Iris pigment epithelial cell (primary cell): Measurements from ENCODE around the gene CMIP.

Experiments
- DNase-seq: peaks from one replicate; pipeline ENCODE4 v3.0.0-alpha.2; 2011; ENCODE audit warnings: low read depth

The CMIP gene

DNA sequence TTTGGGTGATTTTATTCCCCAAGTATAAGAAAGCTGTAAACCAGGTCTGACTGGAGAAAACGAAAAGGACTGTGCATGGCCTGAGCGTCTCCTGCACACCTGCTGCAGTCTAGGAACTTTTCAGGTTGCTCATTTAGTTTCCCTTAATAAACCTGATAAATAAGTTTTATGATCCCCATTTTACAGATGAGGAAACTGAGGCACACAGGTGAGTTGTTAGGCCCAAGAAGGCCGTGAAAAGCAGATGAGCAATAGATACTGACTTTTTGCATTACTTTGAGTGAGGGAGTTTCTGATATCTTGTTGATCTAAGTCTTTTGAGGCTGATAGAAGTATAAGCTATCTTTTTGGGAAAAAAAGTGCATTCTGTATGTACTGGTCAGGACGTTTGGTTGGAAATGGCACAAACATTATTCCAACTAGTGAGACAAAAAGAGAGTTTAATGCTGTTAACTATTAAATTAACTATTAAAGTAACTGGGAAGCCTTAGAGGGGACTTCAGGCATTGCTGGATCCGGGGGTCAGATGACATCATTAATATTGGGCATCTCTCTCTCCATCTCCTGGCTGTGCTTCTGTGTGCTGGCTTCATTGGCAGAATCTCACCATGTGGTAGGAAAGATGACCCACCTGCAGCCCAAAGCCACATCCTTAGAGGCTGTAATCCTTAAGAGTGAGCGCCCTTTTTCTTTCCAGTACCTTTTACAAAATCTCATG is 163.4 kb downstream of the CMIP start:
- DNase-seq = no peak

DNA sequence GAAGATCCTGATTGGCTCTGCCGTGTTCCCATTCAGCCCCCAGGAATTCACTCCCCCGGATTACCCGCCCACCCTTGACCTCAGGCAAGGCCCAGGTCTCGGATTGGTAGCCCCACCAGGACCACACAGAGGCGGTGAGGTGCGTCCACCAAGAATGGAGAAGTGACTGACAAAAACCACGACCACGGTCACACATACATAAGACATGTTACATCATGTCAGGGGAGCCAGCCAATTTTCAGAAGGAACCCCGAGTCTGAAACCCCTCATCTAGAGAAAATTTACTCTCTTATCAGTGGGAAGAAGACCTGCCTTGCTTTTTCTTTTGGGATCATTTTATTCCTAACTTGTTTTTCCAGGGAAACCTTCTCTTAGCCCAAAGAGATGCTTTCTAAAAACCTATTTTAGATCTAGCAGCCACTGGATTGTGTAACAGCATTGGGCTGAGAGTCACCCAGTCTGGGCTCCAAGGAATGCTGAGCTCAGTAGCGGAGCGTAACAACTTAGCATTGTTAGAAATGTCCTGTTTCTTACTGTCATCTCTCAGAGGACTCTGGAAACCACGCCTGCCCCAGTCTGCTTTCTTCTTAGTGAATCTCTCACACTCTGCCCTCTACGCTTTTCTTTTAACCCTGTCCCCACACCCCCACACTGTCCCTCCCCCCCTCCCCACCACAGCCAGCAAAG is 164.1 kb downstream of the CMIP start:
- DNase-seq = peak; percentile 74

DNA sequence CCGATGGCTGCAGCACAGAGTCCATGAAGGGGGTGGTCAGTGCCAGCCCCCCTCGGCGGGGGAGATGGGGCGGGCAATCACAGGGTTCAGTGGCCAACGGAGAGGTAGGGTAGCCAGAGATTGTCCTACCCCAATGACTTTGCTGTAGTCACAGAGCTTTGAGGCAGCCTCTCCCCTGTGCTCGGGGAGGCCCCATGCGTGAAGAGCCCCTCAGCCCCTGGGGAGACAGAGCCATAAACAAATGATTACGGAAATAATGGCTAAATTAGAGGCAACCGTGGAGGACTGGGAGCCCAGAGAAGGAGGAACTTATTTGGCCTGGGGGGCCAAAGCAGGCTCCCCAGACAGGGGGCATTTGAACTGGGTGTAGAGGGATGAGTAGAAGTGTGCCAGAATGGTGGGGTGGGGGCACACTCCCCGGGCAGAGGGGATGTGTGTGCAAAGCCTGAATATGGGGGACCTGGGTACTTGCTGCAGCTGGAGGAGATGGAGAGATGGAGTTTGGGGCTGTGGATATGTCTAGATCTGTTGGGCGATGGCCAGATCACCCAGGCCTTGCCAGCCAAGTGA is 164.8 kb downstream of the CMIP start:
- DNase-seq = no peak

DNA sequence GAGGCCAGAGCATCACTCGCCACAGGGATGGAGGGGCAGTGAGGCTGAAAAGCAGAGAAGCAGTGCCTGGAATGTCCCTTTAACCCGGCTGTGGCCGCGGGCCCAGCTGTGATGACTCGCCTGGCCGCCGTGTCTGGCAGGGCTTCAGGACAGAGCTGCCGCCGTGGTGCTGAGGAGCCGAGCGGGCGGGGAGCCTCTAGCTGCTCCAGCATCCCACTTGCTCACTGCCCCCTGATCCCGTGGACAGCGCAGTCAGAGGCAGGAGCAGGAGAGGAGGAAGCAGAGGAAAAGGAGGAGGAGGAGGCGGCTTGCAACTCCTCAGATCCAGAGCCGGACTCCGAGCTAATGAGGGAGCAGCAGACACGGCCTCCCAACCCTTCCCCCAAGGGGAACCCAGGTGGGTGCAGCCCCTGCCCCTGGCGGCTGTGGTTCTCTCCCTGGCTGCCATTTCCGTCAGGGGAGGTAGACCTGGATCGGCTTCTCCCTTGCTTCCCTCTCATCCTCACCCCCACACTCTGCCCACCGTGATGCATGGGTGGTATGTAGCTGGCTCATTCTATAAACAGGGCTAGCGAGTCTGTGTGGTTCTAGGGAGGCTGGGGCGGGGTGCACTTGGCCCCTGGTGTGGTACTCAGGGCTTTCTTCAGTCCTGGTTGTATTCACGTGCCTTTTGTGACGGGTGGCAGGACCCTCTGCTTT is 165.7 kb downstream of the CMIP start:
- peak; percentile 66 for DNase-seq

DNA sequence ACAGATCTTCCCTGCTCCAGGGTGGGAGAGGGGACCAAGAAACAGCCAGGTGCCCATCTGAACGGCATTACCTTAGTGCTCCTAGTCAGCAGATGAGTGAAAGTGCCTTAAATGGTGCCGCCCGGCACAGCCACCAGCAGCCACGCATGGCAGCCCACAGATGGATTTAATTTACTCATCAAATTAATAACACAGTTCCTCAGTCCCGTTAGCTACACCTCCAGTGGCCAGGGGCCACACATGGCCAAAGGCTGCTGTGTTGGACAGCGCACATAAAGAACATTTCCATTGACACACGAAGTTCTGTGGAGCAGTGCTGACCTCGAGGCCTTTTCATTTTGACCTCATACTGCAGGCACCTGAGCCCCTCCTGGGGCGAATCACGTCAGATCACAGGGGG is 166.3 kb downstream of the CMIP start:
- DNase-seq = no peak

DNA sequence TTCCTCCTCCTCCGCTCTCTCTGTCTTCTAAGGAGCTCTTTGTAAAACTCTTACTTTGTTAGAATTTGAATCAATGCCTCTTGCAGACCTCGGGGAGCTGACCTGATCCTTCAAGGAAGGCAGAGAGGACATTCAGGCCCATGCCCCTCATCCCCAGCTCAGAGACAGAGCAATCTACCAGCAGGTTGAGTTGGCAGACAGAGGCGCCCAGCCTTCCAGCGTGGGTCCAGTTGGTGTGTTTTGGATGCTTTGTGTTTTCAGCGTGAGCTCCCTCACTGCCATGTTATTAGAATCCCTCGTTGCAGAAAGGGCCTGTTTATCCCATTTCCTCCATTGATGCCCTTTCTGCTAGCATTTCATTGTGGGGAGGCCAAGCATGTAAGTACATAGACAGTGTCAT is 167.1 kb downstream of the CMIP start:
- no peak for DNase-seq

DNA sequence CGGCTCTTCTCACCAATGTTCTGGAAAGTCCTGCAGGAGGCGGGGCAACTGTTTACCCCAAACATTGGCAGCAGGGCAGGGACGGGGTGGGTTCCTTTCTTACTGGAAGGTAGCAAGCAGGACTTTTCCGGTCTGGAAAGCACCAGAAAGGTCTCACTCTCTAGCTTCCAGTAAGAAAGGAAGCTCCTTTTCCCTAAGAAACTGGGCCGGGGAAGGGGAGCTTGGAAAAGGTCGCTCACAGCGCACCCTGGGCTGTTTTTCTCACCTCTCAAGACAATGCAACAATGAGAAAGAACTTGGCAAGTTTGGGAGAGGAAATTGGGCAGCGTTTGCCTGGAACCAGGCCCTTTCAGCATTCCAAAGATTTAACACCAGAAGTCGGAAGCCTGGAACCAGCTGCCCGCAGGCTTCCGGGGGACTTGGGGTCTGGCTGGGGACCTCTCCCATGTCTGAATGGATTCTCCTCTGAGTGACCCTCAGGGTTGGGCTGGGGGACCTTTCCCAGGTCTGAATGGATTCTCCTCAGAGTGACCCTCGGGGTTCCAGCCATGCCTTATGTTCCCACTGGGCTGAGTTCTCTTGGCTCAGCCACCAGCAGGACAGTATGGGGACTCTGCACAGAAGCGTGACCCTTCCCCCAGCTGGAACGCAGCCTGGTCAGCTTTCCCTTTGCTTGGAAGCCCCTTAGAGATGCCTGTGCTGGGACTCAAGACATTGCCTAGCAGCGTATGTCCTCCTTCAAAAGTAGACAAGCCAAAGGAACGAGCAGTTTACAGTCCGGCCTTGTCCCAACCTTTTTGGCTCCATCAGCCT is 167.9 kb downstream of the CMIP start:
- DNase-seq = no peak

DNA sequence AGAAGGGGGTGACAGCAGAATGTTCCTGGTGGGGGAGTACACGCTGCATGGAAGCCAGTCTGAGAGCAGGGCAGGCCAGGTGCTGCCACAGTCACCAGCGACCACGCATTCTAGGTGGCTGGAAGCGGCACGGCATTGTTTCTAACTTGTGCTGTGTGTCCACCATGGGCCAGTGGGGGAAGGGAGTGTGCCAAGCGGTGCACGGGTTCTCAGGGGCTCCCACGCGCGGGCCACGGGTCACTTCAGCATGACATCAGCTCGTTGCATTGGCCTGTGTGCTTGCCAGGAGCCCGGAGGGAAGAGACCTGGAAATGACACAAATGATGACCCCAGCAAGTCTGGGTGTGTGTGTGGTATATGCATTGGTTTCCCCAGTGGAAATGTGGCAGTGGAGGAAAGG is 169.6 kb downstream of the CMIP start:
- DNase-seq = no peak

DNA sequence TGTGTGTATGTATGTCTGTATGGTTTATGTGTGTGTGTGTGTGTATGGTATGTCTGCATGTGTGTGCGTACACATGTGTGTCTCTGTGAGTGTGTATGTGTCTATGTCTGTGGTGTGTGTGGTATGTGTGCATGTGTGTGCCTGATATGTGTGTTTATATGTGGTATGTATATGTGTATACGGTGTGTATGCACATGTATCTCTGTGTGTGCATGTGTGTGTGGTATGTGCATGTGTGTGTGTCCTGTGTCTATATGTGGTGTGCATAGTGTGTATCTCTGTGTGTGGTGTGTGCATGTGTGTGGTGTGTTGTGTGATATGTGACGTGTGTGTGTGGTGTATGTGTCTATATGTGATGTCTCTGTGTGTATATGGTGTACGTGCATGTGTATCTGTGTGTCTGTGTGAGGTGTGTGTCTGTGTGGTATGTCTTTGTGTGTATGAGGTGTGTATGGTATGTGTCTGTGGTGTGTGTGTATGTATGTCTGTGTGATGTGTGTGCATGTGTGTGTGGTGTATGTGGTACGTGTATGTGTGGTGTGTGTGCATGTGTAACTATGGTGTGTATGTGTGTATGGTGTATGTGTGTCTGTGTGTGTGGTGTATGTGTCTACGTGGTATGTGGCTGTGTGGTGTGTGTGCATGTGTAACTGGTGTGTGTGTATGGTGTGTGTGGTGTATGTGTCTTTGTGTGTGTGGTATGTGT is 170.2 kb downstream of the CMIP start:
- DNase-seq = no peak

DNA sequence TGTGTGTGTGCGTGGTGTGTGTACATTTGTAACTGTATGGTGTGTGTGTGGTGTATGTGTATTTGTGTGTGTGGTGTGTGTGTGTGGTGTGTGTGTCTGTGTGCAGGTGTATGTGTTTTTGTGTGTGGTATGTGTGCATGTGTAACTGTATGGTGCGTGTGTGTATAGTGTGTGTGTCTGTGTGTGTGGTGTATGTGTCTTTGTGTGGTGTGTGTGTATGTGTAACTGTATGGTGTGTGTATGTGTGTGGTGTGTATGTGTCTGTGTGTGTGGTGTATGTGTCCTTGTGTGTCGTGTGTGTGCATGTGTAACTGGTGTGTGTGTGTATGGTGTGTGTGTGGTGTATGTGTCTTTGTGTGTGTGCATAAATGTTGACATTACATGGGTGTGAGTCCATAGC is 170.8 kb downstream of the CMIP start:
- no peak for DNase-seq

DNA sequence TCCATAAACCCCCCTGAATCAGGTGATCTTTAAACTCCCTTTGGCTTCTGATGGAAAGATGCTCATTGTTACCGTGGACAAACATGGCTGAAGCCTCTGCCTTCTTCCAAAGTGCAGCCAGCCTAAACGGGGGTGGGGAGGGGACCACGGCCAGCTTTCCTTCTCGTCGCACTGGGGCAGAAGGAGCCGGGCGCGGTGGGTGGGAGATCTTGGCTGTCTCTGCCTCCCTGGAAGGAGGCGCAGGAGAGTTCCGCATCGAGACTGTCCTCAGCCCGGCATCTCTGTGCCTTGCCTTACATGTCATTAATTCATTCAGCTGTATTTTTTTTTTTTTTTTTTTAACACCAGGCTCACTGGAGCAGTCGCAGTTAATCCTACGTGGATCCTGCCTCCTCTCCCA is 171.2 kb downstream of the CMIP start:
- no peak for DNase-seq

DNA sequence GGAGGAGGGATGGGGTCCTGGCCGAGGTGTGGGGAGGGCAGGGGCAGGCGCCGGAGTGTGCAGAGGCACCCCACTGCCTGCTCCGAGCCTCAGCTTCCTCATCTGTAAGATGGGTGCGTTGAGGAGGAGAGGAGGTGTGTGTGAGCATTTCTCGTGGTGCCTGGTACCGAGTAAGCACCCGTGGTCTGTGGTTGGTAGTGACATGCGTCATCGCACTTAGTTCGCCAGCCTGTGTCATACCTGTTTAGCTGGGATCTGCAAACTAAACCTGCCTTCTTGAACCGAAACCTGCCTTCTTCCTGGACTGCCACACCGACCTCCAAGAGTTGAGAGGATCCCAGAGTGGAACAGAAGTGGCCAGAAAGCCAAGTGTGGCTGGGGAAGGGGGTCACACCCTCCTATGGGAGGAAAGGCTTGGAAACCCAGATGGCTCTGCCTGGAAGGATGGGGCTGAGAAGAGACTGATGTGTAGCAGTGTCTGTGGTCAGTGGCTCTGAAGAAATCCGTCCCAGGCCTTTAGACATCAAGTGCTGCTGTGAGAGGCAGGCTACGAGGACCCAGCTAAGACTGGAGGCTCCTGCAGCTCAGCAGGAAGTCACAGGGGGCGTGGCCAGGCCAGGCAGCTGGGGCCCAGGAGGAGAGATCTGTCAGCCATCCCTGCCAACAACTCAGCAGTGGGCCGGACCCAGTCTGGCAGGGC is 171.9 kb downstream of the CMIP start:
- DNase-seq = peak; percentile 69

DNA sequence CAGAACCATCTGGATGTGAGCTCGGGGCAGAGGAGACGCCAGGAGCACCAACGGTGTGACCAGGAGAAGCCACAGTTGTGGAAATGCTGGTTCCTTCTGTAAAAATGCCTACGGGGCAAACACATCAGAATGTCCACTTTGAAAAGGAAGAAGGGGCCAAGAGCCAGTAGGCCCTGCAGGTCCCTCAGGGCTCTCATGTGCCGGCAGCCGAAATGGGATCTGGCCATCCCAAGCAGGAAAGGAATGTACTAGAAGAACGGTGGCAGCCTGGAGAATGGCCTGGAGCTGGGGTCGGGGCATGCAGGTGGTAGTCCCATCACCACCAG is 172.4 kb downstream of the CMIP start:
- DNase-seq = no peak

DNA sequence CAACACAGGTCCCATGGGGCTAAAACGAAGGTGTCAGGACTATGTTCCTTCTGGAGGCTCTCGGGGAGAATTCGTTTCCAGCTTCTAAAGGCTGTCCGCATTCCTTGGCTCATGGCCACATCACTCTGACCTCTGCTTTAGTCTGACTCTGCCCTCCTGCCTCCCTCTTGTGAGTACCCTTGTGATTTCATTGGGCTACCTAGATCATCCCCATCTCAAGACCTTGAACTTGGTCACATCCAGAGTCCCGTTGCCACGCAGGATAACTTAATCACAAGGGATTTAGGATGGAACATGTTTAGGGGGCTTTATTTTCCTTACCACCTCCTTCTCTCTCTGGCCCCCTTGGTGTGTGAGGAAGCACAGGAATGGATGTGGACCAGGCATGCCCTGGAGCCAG is 173.6 kb downstream of the CMIP start:
- no peak for DNase-seq

DNA sequence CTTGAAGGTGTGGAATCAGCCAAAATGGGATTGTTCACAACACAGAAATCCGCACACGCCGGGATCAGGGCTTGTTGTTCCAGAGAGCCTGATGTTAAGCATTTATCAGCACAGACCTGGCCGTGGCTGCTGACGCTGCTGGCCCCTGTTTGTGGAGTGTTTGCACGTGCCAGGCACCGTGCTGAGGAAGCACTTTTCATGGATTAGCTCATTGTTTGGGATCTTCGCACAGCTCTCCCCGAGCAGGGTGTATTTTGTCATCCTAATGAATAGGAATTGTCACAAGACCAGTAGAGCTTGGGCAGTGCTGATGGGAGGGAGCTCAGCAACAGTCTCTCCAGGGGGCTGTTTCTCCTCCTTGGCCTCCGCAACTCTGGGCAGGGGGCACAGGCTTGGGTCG is 174.1 kb downstream of the CMIP start:
- no peak for DNase-seq

DNA sequence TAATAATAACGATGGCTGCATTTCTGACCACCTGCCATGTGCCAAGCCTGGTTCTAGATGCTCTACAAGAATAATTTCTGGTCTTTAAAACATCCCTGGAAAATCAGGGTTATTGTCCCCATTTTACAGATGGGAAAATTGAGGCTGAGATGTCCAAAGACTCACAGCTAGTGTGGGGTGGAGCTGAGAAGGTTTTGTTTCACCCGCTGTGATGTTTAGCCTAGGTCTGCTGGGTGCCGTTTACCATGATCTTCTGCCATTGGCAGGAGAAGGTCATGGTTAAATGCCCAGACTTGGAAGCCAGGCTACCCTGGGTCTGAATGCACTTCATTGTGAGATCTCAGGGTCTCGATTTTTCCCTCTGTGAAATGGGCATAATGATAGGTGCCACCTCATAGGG is 175.4 kb downstream of the CMIP start:
- no peak for DNase-seq

DNA sequence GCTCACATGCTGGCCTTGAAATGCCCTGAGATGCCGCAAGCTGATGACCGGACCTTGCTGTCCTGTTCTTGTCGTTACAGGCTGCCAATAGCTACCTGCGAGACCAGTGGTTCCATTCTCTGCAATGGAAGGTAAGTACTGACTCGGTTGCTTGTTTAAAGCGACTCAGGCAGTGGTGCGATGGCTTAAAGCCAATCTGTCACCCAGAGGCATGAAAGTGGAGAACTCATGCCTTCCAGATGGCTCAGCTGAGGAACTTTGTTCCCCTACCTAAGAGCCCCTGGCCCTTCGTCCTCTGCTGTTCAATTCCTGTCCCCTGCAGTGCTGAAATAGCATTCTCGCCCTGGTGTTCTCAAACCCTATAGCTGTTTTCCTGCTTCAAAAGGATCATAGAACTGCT is 176.2 kb downstream of the CMIP start:
- no peak for DNase-seq

DNA sequence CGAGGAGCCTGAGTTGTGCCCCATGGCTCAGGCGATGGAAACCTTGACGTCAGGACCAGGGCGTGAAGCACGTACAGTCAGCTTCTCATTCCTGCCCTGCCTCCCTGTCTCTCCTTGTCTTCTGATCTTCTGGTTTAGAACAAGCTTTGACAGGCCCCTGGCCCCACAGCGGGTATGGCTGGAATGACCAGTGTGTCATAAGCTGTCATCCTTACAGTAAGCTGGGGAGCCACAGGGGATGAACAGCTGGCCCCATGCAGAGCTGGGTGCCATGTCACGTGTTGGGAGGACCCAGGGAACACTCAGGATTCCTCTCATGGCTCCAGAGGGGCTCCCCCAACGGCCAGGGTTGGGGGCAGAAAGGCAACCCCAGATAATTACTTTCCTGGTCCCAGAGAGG is 176.9 kb downstream of the CMIP start:
- DNase-seq = no peak

DNA sequence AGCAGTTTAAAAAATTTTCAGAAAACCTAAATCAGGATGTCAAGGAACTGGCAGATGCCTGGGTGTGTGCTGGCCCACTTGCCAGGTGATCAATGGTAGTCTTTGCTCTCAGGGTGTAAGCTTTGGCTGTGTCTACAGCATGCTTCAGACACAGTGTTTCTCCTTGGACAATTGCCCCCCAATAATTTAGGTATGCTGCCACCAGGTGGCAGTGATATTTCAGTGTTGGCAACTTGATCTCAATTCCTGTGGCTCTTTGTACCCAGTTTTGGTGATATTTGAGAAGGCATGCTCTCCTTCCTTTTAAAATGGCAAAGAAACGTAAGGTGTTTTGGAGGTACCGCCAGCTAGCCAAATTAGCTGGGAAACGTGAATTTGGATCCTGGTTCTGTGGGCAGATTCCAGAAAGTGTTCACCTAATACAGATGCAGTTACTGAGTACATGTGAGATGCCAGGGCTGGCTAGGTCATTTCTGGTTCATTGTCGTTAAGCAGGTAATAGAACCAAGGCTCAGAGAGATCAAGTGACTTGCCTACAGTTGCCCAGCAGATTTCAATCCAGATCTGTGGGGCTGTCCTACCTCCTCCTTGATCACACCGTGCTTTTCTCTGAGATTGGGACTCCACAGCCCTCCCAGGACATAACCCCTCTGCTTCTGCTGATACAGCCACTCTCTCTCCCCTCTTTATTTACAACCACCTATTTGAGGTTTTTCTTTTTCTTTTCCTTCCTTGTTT is 178.9 kb downstream of the CMIP start:
- DNase-seq = peak; percentile 45

DNA sequence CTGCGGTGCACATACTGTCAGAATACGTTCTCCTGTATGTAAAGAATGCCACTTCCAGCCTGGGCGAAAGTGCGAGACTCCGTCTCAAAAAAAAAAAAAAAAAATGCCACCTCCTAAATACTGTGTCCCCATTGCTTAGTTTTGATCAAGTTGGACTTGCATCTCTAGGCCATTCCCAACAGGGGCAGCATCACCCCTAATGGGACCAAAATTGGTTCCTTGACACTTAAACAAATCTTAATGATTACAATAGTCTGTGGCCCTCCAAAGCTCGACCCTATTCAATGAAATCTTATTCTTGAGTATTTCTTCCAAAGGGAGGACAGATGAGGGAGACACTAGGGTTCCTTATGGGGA is 179.8 kb downstream of the CMIP start:
- DNase-seq = no peak
